Vagina (tissue), 2 donors: ENCODE measurements around the gene ST8SIA1. TPM values are rescaled to one million over a fixed set of nuclear protein-coding genes. Genes with fewer than 3 reads are reported as not detected.
"Not testable (repeated sequence)": the region's sequence is repeated elsewhere in the genome, so short reads cannot be mapped to it uniquely, and the experiment has no call there.

Source experiments
- DNase-seq, 2 donors: peaks; one replicate each; pipeline ENCODE4 v3.0.0-alpha.2; 2017; ENCODE audit errors: extremely low spot score in 2 of 2
- H3K27ac ChIP-seq: fragments of 200-600 bp; sonication (generic); one replicate; pipeline ENCODE4 v1.5.1; 2019
- H3K27me3 ChIP-seq: fragments of 200-600 bp; sonication (generic); one replicate; pipeline ENCODE4 v1.5.1; 2019
- H3K36me3 ChIP-seq, 2 donors: fragments of 200-600 bp; sonication (generic); one replicate each; pipeline ENCODE4 v1.5.1; 2017 to 2019
- H3K4me1 ChIP-seq: fragments of 200-600 bp; sonication (generic); one replicate; pipeline ENCODE4 v1.5.1; 2019
- H3K4me3 ChIP-seq, 2 donors: fragments of 200-600 bp; sonication (generic); 1 replicate in 1 of 2; 2 replicates in 1 of 2; pipeline ENCODE4 v1.5.1; 2016 to 2019
- H3K9me3 ChIP-seq: fragments of 200-600 bp; sonication (generic); one replicate; pipeline ENCODE4 v1.5.1; 2019
- POLR2A ChIP-seq, 2 donors: fragments of 450-650 bp; IDR thresholded peaks; one replicate each; pipeline ENCODE4 v1.6.1; 2017; ENCODE audit warnings: antibody characterized with exemption in 2 of 2, mild to moderate bottlenecking in 2 of 2, moderate library complexity in 2 of 2
- POLR2AphosphoS5 ChIP-seq, 2 donors: sonication (generic); formaldehyde crosslinking; IDR thresholded peaks; one replicate each; pipeline ENCODE4 v1.9.0; 2017; ENCODE audit warnings: antibody characterized with exemption in 2 of 2, mild to moderate bottlenecking in 2 of 2, low read depth in 1 of 2; ENCODE audit not compliant: insufficient read depth in 1 of 2
- intact Hi-C: fragments of 100-400 bp; cut with DNase I; formaldehyde crosslinking; loops from one replicate; pipeline ENCODE4 v1.15.1; 2023
- total RNA-seq: library from RNA; depleted of rRNA; stranded (reverse); fragments of >200 nt; gene quantifications from one replicate; pipeline ENCODE4 v1.2.3, GENCODE V29; 2016
- TF ChIP-seq, protein P1 (sequence below), 3 experiments: fragments of 450-650 bp in 2 of 3; fragments of 200-600 bp in 1 of 3; sonication (generic) in 1 of 3; IDR thresholded peaks; one replicate each; pipeline ENCODE4 v1.5.1; 2017 to 2019; ENCODE audit warnings: antibody characterized with exemption in 3 of 3, mild to moderate bottlenecking in 2 of 3, moderate library complexity in 2 of 3

Gene ST8SIA1
- total RNA-seq, 1 donor from 2014 or later: 5.2 TPM

DNA sequence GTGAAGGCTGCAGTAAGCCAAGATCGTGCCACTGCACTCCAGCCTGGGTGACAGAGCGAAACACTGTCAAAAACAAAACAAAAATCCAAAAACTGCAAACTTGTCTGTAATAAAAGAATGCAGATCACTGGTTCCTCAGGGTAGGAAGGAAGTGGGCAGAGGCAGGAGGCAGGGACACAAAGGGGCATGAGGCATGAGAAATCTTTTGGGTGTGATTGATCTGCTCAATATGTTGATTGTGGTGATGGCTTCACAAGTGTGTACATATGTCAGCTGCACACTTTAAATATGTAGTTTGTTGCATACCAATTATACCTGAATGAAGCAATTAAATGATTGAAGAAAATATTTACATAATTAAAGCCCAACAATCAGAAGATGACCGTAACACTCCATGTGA is 170.9 kb downstream of the ST8SIA1 start:
- Histone ChIP-seq H3K4me1 (no peaks in the 10 kb centered on the region), H3K9me3 (no peaks in the 10 kb centered on the region), H3K36me3 (no peaks in the 10 kb centered on the region), H3K27ac (no peak overlapping the region), H3K27me3 (no peaks in the 10 kb centered on the region), H3K4me3 (no peak overlapping the region)
- no peak for TF ChIP-seq POLR2A (IDR thresholded peaks at IDR 0.05)
- TF ChIP-seq, protein P1, sequence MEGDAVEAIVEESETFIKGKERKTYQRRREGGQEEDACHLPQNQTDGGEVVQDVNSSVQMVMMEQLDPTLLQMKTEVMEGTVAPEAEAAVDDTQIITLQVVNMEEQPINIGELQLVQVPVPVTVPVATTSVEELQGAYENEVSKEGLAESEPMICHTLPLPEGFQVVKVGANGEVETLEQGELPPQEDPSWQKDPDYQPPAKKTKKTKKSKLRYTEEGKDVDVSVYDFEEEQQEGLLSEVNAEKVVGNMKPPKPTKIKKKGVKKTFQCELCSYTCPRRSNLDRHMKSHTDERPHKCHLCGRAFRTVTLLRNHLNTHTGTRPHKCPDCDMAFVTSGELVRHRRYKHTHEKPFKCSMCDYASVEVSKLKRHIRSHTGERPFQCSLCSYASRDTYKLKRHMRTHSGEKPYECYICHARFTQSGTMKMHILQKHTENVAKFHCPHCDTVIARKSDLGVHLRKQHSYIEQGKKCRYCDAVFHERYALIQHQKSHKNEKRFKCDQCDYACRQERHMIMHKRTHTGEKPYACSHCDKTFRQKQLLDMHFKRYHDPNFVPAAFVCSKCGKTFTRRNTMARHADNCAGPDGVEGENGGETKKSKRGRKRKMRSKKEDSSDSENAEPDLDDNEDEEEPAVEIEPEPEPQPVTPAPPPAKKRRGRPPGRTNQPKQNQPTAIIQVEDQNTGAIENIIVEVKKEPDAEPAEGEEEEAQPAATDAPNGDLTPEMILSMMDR (IDR thresholded peaks at IDR 0.05): no peak
- no peak for TF ChIP-seq POLR2AphosphoS5 (IDR thresholded peaks at IDR 0.05; ENCODE audit: insufficient read depth in 1 of 2, low read depth in 1 of 2)
- intact Hi-C loops: no loop called here
- DNase-seq: no peak

DNA sequence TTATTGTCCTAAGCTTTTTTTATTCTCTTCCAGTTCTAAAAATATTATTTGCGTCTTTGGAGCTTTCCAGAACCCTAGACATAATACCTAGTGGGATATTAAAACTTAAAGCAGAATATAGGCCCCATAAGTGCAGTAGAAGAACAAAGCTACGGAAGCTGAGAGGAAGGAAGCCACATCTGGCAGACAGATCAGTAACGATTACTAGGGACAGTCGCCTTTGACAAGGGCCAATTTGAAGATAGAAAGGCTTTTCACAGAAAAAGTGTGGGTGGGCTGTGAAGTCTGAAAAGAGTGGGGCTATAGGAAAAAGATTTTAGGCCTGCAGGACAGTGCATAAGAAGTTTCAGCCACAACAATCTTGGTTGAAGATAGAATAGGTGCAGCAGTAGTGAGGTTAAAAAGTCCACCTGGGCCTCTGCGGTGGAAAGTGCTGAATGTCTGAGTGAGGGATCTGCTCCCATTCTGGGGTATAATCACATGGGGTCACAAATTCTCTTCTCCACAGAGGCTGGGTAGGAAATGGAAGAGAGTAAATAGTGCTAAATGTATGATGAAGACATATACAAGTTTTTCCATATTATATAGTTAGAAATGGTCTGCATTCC is 174.0 kb downstream of the ST8SIA1 start:
- TF ChIP-seq POLR2AphosphoS5 (IDR thresholded peaks at IDR 0.05; ENCODE audit: insufficient read depth in 1 of 2, low read depth in 1 of 2) (no peak), POLR2A (IDR thresholded peaks at IDR 0.05) (no peak)
- TF ChIP-seq, protein P1 (IDR thresholded peaks at IDR 0.05): no peak
- H3K4me1 ChIP-seq: no peaks in the 10 kb centered on the region
- no peaks in the 10 kb centered on the region for H3K36me3 ChIP-seq
- H3K4me3 ChIP-seq: no peak overlapping the region
- H3K27ac ChIP-seq: no peak overlapping the region
- intact Hi-C loops: no loop called here
- H3K27me3 ChIP-seq: no peaks in the 10 kb centered on the region
- no peak for DNase-seq
- no peaks in the 10 kb centered on the region for H3K9me3 ChIP-seq

DNA sequence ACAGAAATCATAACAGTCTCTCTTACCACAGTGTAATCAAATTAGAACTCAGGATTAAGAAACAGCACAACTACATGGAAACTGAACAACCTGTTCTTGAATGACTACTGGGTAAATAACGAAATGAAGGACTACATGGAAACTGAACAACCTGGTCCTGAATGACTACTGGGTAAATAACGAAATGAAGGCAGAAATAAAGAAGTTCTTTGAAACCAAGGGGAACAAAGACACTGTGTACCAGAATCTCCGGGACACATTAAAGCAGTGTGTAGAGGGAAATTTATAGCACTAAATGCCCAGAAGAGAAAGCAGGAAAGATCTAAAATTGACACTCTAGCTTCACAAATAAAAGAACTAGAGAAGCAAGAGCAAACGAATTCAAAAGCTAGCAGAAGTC is 185.2 kb downstream of the ST8SIA1 start:
- H3K4me3 ChIP-seq, intact Hi-C loops, H3K27me3 ChIP-seq, H3K27ac ChIP-seq, H3K9me3 ChIP-seq, DNase-seq, H3K4me1 ChIP-seq, H3K36me3 ChIP-seq: not testable (repeated sequence)

DNA sequence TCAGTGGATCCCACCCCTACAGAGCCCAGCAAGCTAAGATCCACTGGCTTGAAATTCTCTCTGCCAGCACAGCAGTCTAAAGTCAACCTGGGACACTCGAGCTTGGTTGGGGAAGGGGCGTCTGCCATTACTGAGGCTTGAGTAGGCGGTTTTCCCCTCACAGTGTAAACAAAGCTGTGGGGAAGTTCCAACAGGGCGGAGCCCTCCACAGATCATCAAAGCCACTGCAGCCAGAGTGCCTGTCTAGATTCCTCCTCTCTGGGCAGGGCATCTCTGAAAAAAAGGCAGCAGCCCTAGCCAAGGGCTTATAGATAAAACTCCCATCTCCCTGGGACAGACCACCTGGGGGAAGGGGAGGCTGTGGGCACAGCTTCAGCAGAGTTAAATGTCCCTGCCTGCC is 187.8 kb downstream of the ST8SIA1 start:
- H3K4me3 ChIP-seq, H3K4me1 ChIP-seq, H3K27ac ChIP-seq, H3K36me3 ChIP-seq, H3K27me3 ChIP-seq, H3K9me3 ChIP-seq, DNase-seq, intact Hi-C loops: not testable (repeated sequence)

Other genes starting within 250 kb of the ST8SIA1 start
- gene C2CD5, start 209.8 kb upstream of the ST8SIA1 start, total RNA-seq: 49.1 TPM